GM21786 (cell line): Measurements from ENCODE around the gene UQCRQ.

Experiments
- ATAC-seq: cut with Tn5 transposase; IDR thresholded peaks from one replicate; pipeline ENCODE4 v1.9.1; 2021; ENCODE audit not compliant: unreplicated experiment

Gene UQCRQ

GRCh38 chr5:132870801-132871200 is 4.4 kb downstream of the UQCRQ start:
- no peak for ATAC-seq

- no peak for ATAC-seq
These were observed 5.2 kb downstream of the UQCRQ start for GRCh38 chr5:132871459-132872284.

GRCh38 chr5:132872788-132873118 is 6.3 kb downstream of the UQCRQ start:
- ATAC-seq, result no peak

GRCh38 chr5:132873119-132873929 is 6.9 kb downstream of the UQCRQ start, which contains the start of gene LEAP2:
Gene LEAP2, plus strand, starts transcription at chr5:132873668. Its CDS starts 27 bp downstream, at chr5:132873695.
- ATAC-seq, result no peak

- no peak for ATAC-seq
These were observed 7.5 kb downstream of the UQCRQ start for GRCh38 chr5:132873930-132874271.

GRCh38 chr5:132876020-132876759 is 9.7 kb downstream of the UQCRQ start:
- no peak for ATAC-seq

- no peak for ATAC-seq
These were observed 11.0 kb downstream of the UQCRQ start for GRCh38 chr5:132877466-132877865.

GRCh38 chr5:132877938-132878337 is 11.5 kb downstream of the UQCRQ start:
- ATAC-seq, result no peak

- no peak for ATAC-seq
These were observed 16.9 kb downstream of the UQCRQ start for GRCh38 chr5:132883261-132883834.

- ATAC-seq, result no peak
These were observed 18.1 kb downstream of the UQCRQ start for GRCh38 chr5:132884548-132884947.

GRCh38 chr5:132886064-132886823 is 19.8 kb downstream of the UQCRQ start:
- ATAC-seq, result no peak

- no peak for ATAC-seq
These were observed 20.8 kb downstream of the UQCRQ start for GRCh38 chr5:132887283-132887682.

- ATAC-seq, result no peak
These were observed 23.1 kb downstream of the UQCRQ start for GRCh38 chr5:132889501-132889900.

GRCh38 chr5:132890817-132891216 is 24.4 kb downstream of the UQCRQ start:
- ATAC-seq, result no peak

GRCh38 chr5:132895719-132896305 is 29.4 kb downstream of the UQCRQ start:
- ATAC-seq, result no peak

- no peak for ATAC-seq
These were observed 30.2 kb downstream of the UQCRQ start for GRCh38 chr5:132896685-132897084.

GRCh38 chr5:132898094-132898493 is 31.7 kb downstream of the UQCRQ start:
- ATAC-seq, result no peak

- no peak for ATAC-seq
These were observed 34.6 kb downstream of the UQCRQ start for GRCh38 chr5:132901036-132901435.

- ATAC-seq, result no peak
These were observed 35.3 kb downstream of the UQCRQ start for GRCh38 chr5:132901730-132902129.

- no peak for ATAC-seq
These were observed 39.5 kb downstream of the UQCRQ start for GRCh38 chr5:132905938-132906337.
